Measurements from ENCODE around the gene SAMD14.

Gene SAMD14

GRCh38 chr17:50095626-50096037, 34.3 kb downstream of the SAMD14 start:
- peaks cover 26% of the 10 kb centered on the region for H3K4me1 ChIP-seq (ENCODE audit: insufficient read depth, low read length)
- no peaks in the 10 kb centered on the region for H3K79me2 ChIP-seq (ENCODE audit: insufficient read depth, low read length)
- peak overlapping the region; percentile 58 to 66 for H3K4me3 ChIP-seq (ENCODE audit: low read depth in 1 of 2, low read length in 2 of 2)
- H3K27me3 ChIP-seq (ENCODE audit: insufficient read depth, low read length, poor library complexity), result no peaks in the 10 kb centered on the region
- peak overlapping the region; percentile 77 for H3K4me2 ChIP-seq (ENCODE audit: insufficient read depth, low read length)
- H3K9ac ChIP-seq (ENCODE audit: low read depth, low read length), result peak overlapping the region; percentile 62
- peak overlapping the region; percentile 82 for H2AFZ ChIP-seq (ENCODE audit: low read depth, low read length)
- H3K9me3 ChIP-seq (ENCODE audit: insufficient read depth, low read length, severe bottlenecking), result no peaks in the 10 kb centered on the region
- H4K20me1 ChIP-seq (ENCODE audit: insufficient read depth, low read length), result 0 out of 2 replicates have a peak, but pooled peaks cover 2% of the 10 kb centered on the region
- peak; percentile 15 for DNase-seq
- peak overlapping the region; percentile 57 for H3K27ac ChIP-seq (ENCODE audit: low read length)
- TF ChIP-seq EZH2 (IDR thresholded peaks at IDR 0.05; ENCODE audit: borderline replicate concordance, low read depth, low read length, severe bottlenecking), result no peak
- no peak for TF ChIP-seq CTCF (IDR thresholded peaks at IDR 0.05; ENCODE audit: borderline replicate concordance, extremely low read depth, low read length, poor library complexity, severe bottlenecking)
- no peaks in the 10 kb centered on the region for H3K36me3 ChIP-seq (ENCODE audit: insufficient read depth, low read length)
- ATAC-seq (ENCODE audit: insufficient read depth, low read depth), result no peak

GRCh38 chr17:50094753-50095619, 35.0 kb downstream of the SAMD14 start, which contains the start of gene PDK2:
PDK2 (plus strand) TSS chr17:50095351; CDS start chr17:50095436, 85 bp downstream.
- peak; percentile 97 for ATAC-seq (ENCODE audit: insufficient read depth, low read depth)
- Histone ChIP-seq H3K27ac (ENCODE audit: low read length) (peak within 1 kb of the TSS; percentile 57), H3K4me2 (ENCODE audit: insufficient read depth, low read length) (peak within 1 kb of the TSS; percentile 77), H3K4me1 (ENCODE audit: insufficient read depth, low read length) (peaks cover 26% of the 10 kb centered on the region), H3K9me3 (ENCODE audit: insufficient read depth, low read length, severe bottlenecking) (no peaks in the 10 kb centered on the region), H3K36me3 (ENCODE audit: insufficient read depth, low read length) (no peaks in the 10 kb centered on the region), H3K9ac (ENCODE audit: low read depth, low read length) (peak within 1 kb of the TSS; percentile 62), H2AFZ (ENCODE audit: low read depth, low read length) (peak within 1 kb of the TSS; percentile 83), H4K20me1 (ENCODE audit: insufficient read depth, low read length) (0 out of 2 replicates have a peak, but pooled peaks cover 2% of the 10 kb centered on the region), H3K79me2 (ENCODE audit: insufficient read depth, low read length) (no peaks in the 10 kb centered on the region), H3K4me3 (ENCODE audit: low read depth in 1 of 2, low read length in 2 of 2) (peak within 1 kb of the TSS; percentile 58 to 66), H3K27me3 (ENCODE audit: insufficient read depth, low read length, poor library complexity) (no peaks in the 10 kb centered on the region)
- peak; percentile 90 for DNase-seq
- TF ChIP-seq CTCF (IDR thresholded peaks at IDR 0.05; ENCODE audit: borderline replicate concordance, extremely low read depth, low read length, poor library complexity, severe bottlenecking), result no peak
- no peak for TF ChIP-seq EZH2 (IDR thresholded peaks at IDR 0.05; ENCODE audit: borderline replicate concordance, low read depth, low read length, severe bottlenecking)

- Histone ChIP-seq H3K9ac (ENCODE audit: low read depth, low read length) (peak overlapping the region; percentile 47), H4K20me1 (ENCODE audit: insufficient read depth, low read length) (0 out of 2 replicates have a peak, but pooled peaks cover 2% of the 10 kb centered on the region)
Observed at GRCh38 chr17:50094243-50094752, 35.7 kb downstream of the SAMD14 start.

More at GRCh38 chr17:50094243-50094752, 35.7 kb downstream of the SAMD14 start:
- H3K4me3 ChIP-seq (ENCODE audit: low read depth in 1 of 2, low read length in 2 of 2), result peak overlapping the region in 1 of 2 experiments; percentile 66; a peak in 3 of 4 replicates
- no peaks in the 10 kb centered on the region for H3K36me3 ChIP-seq (ENCODE audit: insufficient read depth, low read length)
- H3K4me2 ChIP-seq (ENCODE audit: insufficient read depth, low read length), result peak overlapping the region; percentile 77
- H3K79me2 ChIP-seq (ENCODE audit: insufficient read depth, low read length), result no peaks in the 10 kb centered on the region
- no peaks in the 10 kb centered on the region for H3K27me3 ChIP-seq (ENCODE audit: insufficient read depth, low read length, poor library complexity)
- H3K27ac ChIP-seq (ENCODE audit: low read length), result peak overlapping the region; percentile 47; the same call in 1 of the 2 replicates
- TF ChIP-seq CTCF (IDR thresholded peaks at IDR 0.05; ENCODE audit: borderline replicate concordance, extremely low read depth, low read length, poor library complexity, severe bottlenecking) (peak; percentile 95), EZH2 (IDR thresholded peaks at IDR 0.05; ENCODE audit: borderline replicate concordance, low read depth, low read length, severe bottlenecking) (no peak)
- ATAC-seq (ENCODE audit: insufficient read depth, low read depth) (peak; percentile 66), DNase-seq (peak; percentile 88)
- peak overlapping the region; percentile 83 for H2AFZ ChIP-seq (ENCODE audit: low read depth, low read length)
- H3K4me1 ChIP-seq (ENCODE audit: insufficient read depth, low read length), result peaks cover 26% of the 10 kb centered on the region
- H3K9me3 ChIP-seq (ENCODE audit: insufficient read depth, low read length, severe bottlenecking), result no peaks in the 10 kb centered on the region

All from DND-41 (cell line).